Amniotic stem cell (primary cell): ENCODE results near the gene TMEM203.
"Not testable (repeated sequence)": the region's sequence is repeated elsewhere in the genome, so short reads cannot be mapped to it uniquely, and the experiment has no call there.

Source experiments
- DNase-seq: peaks from one replicate; lab custom pipeline; 2025; lab: John Stamatoyannopoulos, UW

Gene TMEM203

DNA sequence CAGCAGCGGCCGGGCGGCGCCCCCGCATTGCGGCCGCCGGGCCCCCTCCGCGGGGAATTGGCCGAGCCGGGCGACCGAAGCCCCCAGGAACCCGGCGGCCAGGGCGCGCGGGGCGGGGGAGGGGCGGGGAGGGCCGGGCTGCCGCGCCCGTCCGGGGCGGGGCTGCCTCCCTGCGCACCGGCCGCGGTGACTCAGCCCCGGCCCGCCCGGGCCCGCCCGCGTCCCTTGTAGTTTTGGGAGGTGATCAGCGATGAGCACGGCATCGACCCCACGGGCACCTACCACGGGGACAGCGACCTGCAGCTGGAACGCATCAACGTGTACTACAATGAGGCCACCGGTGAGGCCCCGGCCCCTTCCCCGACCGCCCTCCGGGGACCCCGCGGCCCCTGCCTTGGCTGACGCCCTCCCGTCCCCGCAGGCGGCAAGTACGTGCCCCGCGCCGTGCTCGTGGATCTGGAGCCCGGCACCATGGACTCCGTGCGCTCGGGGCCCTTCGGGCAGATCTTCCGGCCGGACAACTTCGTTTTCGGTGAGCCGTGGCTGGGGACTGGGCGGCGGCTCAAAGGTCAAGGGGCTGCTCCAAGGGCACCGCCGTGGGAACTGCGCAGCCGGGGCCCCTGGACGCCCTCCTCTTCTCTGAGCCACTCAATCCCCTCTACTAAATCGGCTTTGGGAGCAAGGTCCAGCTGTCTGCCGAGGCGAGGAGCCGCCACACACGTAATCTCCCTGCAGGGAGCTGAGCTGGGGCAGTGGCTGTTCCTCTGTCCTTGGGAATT is 36.2 kb upstream of the TMEM203 start:
- DNase-seq = peak; percentile 31

GRCh38 chr9:137240841-137241489 is 35.5 kb upstream of the TMEM203 start, which contains the start of gene TUBB4B:
Gene TUBB4B (plus strand): TSS chr9:137241287. CDS start chr9:137241361, 74 bp downstream.
- peak; percentile 99 for DNase-seq

DNA sequence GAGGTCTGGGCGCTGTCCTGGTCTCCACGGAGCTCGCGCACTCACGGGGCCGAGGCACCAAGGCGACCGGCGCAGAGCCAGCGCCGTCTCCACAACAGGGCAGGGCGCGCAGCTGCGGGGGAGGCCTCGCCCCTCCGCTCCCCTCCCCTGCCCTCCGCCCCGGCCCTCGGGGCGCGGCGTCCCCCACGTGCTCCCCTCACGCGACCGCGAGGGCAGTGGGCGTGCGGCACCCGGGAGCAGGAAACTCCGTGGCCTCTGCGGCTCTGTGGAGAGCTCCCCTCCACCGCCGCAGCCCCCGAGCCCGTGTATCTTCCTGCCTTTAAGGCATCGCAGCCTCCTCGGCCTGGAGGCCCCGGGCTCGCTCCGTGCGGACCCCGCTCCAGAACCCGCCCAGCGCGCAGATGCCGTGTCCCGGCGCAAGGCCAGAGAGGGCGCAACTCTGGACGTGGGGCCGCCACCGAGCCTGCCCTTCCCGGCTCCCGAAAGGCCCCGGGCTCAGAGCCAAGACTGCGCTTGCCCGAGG is 34.9 kb upstream of the TMEM203 start:
- peak; percentile 45 for DNase-seq

GRCh38 chr9:137239541-137240200 is 34.2 kb upstream of the TMEM203 start:
- DNase-seq = not testable (repeated sequence)

DNA sequence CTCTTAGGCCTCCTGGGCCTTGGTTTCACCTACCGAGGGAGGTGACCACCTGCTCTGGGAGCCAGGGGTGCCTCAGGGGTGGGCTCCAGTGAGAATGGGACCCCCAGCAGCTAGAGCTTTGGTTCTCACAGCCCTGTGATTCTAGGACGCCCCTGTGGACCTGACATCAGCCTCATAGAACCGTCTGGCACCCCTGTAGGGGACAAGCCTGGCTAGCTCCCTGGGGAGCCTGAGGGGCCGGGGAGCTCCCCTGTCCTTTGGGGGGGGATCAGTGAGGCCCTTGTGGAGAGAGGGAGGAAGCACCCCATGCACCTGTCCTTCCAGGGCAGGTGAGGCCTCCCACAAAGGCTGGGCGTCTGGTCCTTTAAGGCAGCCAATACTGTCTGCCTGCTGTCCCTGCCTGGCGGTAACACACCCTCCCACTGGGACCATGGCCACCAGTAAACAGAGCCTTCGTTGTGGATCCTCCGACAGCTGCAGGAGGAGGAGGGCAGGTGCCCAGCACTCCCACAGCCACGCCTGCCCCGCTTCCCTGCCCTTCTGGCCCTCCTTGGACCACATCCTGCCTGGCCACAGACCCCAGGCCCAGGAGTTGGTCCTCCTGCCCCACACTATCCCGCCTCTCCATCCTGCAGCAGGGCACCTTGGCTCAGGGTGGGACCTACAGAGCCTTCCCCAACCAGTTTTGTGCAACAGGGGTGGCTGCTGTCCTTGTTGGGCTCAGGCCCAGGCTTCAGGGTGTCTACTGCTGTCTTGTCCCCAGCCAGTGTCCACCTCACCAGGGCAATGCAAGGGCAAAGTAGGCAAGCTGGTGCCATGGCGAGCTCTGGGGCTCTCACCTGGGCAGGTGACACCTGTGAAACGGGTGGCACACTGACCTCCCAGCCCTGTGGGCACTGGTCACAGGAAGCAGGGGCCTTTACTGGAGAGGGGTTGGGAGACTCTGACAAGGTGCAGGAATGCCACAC is 32.6 kb upstream of the TMEM203 start:
- no peak for DNase-seq

DNA sequence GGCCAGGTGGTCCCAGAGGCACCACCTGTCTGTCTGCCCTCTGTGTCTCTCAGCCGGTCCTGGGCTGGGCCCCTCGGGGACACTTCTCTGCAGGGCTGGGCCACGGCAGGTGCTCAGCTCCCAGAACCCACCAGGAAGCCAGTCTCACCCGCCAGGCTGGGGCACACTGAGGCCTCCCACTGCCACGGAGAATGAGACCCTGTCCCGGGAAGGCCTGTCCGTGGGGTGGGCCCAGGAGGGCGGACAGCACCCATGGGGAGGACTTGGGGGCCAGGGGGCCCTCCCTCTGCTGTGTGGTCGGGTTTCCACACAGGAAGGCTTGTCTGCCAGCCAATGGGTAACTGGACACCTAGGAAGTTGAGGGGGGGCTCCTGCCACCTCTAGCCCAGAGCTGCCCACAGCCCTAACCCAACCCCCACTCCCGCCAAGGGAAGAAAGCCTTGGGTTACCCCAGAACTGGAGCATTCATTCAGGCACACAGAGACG is 31.5 kb upstream of the TMEM203 start:
- DNase-seq = no peak

DNA sequence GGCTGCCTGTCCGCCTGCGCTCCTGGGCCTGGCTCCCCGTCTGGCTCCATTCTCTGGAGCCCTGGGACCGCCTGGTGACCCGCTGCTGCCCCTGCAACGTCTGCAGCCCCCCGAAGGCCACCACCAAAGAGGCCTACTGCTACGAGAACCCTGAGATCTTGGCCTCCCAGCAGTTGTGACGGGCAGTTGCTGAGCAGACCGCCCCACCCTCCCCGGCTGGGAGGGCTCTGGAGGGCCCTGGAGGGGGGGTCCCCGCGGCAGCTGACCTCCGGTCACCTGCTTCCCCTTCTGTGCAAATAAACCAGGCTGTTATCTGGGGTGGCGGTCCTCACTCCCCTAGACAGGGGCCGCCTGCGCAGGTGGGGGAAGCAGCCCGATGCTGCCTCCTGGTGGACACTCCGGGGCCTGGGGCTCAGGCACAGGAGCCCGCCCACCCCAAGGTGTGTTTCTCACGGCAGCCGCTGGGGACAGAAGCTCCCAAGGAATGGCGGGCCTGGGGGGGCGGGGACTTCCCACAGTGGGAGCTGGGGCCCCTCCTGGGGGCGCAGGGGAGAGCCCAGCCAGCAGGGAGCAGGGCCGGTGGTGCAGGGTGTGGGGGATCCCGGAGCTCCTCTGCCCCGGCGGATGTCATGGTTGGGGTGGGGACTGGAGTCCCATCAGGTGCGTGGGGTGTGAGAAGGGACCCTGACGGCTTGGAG is 30.9 kb upstream of the TMEM203 start:
- DNase-seq = peak; percentile 56

DNA sequence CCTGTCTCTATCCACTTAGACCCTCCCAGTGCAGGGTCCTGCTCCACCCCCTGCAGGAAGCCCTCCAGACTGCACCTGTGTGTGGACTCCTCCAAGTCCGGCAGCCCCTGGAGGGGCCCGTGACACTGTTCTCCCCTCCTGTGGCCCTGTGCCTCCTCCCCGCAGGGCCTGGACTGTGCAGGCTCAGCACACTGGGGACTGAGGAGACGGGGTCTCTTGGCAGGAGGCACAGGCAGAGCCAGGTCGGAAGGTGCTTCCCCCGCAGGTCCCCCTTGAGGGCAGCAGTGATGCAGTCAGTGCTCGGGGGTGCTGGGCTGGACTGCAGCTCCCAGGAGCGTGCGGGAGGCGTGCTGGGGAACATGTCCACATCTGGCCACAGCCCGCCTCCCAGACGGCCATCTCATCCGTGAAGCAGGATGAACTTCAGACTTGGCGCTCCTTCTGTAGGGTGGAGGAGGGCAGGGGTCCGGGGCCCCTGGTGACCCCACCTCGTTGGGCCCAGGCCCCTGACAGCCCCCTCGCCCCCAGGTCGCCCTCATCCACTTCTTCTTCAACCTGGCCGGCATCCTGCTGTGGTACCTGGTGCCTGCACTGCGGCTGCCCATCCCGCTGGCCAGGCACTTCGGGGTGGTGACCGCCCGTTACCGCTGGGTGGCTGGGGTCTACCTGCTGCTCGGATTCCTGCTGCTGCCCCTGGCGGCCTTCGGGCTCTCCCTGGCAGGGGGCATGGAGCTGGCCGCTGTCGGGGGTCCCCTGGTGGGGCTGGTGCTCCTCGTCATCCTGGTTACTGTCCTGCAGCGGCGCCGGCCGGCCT is 30.2 kb upstream of the TMEM203 start:
- DNase-seq = no peak

DNA sequence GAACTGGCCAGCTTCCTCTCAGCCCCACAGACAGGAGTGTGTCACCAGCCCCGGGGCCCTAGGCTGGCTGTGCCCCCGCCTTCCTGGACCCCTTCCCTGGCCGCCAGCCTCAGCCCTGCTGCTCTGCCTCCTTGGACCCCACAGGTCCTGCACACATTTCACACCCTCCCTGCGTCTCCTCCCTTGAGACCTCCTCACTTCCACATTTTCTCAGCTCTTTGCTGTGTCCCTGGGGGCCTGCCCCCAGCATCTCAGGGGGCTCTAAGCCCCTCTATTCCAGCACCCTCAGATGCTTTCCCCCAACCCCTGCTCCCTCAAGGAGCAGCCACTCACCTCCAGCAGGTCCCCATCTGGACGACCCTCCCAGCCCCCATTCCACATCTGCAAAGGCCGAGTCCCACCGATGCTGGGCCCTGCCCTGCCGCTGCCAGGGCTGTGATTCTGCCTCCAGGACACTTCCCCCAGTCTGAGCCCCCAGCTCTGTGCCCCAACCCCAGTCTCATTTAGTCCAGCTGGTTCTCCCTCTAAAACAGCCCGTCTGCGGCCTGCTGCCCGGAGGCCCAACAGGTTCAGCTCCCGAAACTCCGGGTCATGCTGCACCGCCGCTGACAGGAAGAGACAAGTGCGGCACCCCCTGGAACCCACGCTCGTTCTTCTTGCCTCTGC is 29.4 kb upstream of the TMEM203 start:
- no peak for DNase-seq

DNA sequence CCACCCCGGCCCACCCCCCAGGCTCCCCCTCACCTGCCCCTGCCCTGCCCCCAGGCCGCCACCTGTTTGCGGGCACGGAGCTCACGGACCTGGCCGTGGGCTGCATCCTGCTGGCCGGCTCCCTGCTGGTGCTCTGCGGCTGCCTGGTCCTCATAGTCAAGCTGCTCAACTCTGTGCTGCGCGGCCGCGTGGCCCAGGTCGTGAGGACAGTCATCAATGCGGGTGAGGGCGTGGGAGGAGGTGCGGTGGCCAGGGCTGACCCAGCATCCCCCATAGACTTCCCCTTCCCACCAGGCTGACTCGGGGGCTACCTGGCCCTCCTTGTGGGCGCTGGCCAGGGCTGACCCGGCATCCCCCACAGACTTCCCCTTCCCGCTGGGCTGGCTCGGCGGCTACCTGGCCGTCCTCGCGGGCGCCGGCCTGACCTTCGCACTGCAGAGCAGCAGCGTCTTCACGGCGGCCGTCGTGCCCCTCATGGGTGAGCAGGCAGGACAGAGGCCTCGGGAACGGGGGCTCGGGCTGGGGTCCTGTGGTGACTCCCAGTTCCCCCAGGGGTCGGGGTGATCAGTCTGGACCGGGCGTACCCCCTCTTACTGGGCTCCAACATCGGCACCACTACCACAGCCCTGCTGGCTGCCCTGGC is 28.7 kb upstream of the TMEM203 start:
- DNase-seq = no peak

GRCh38 chr9:137233143-137233980 is 27.9 kb upstream of the TMEM203 start:
- DNase-seq = no peak

- no peak for DNase-seq
Observed at GRCh38 chr9:137232510-137232909, 27.1 kb upstream of the TMEM203 start.

- no peak for DNase-seq
Observed at GRCh38 chr9:137232101-137232500, 26.7 kb upstream of the TMEM203 start.

- DNase-seq = no peak
Observed at GRCh38 chr9:137231372-137232039, 26.1 kb upstream of the TMEM203 start.

- DNase-seq = no peak
Observed at GRCh38 chr9:137230705-137231371, 25.4 kb upstream of the TMEM203 start, which contains the start of gene SLC34A3. Gene SLC34A3 (plus strand): TSS chr9:137230901. CDS start chr9:137231703, 802 bp downstream.

GRCh38 chr9:137229903-137230704 is 24.7 kb upstream of the TMEM203 start:
- DNase-seq = no peak
